HEK293 (cell line): ENCODE data around the gene EYA2.
"Not testable (repeated sequence)": the region's sequence is repeated elsewhere in the genome, so short reads cannot be mapped to it uniquely, and the experiment has no call there.

Source experiments
- CTCF ChIA-PET: fragments of 350-600 bp; formaldehyde crosslinking; extraction: SDS; loops from one replicate; lab custom pipeline; 2021; ENCODE audit warnings: antibody characterized with exemption; lab: Yijun Ruan, JAX
- POLR2A ChIA-PET: fragments of 300-600 bp; formaldehyde crosslinking; extraction: SDS; loops from one replicate; lab custom pipeline; 2020; ENCODE audit warnings: antibody characterized with exemption, inconsistent platforms; lab: Yijun Ruan, JAX
- H3K27ac ChIP-seq: fragments of 200-500 bp; sonication (Bioruptor generic); 2 replicates; pipeline ENCODE4 v1.5.1; 2014; ENCODE audit warnings: low read depth, low read length, control low read depth, inconsistent platforms; ENCODE audit errors: extremely low read depth
- H3K36me3 ChIP-seq, 2 experiments: fragments of 200-500 bp in 1 of 2; sonication (Bioruptor generic) in 1 of 2; 1 replicate in 1 of 2; 2 replicates in 1 of 2; pipeline ENCODE4 v1.5.1; 2014 to 2017; ENCODE audit warnings: inconsistent platforms in 2 of 2, low read length in 2 of 2; ENCODE audit not compliant: control insufficient read depth in 2 of 2, insufficient read depth in 1 of 2
- H3K4me1 ChIP-seq: fragments of 200-500 bp; sonication (Bioruptor generic); 2 replicates; pipeline ENCODE4 v1.5.1; 2014; ENCODE audit warnings: mild to moderate bottlenecking, low read length, inconsistent platforms; ENCODE audit not compliant: control insufficient read depth, insufficient read depth
- H3K4me3 ChIP-seq: 2 replicates; pipeline ENCODE4 v1.5.1; 2011; ENCODE audit warnings: low read depth, mild to moderate bottlenecking, control low read depth, low read length, moderate library complexity
- H3K9me3 ChIP-seq: fragments of 200-500 bp; sonication (Bioruptor generic); 2 replicates; pipeline ENCODE4 v1.5.1; 2014; ENCODE audit warnings: low read depth, low read length, inconsistent platforms; ENCODE audit not compliant: control insufficient read depth, insufficient read depth
- BCL11A ChIP-seq: fragments of 450-650 bp; formaldehyde crosslinking; IDR thresholded peaks from 2 replicates; pipeline ENCODE4 v1.5.1; 2016; ENCODE audit warnings: low read depth, missing biosample characterization, missing genetic modification characterization
- HOXA7 ChIP-seq: sonication (generic); formaldehyde crosslinking; IDR thresholded peaks from 2 replicates; pipeline ENCODE4 v1.8.1; 2022; ENCODE audit warnings: missing genetic modification reagents, borderline replicate concordance
- MZF1 ChIP-seq: fragments of 450-650 bp; formaldehyde crosslinking; IDR thresholded peaks from 2 replicates; pipeline ENCODE4 v1.5.1; 2017; ENCODE audit warnings: missing biosample characterization, missing genetic modification characterization, borderline replicate concordance
- PRDM1 ChIP-seq: fragments of 450-650 bp; formaldehyde crosslinking; IDR thresholded peaks from 2 replicates; pipeline ENCODE4; 2016; ENCODE audit warnings: missing biosample characterization, missing genetic modification characterization
- SALL2 ChIP-seq: fragments of 450-650 bp; formaldehyde crosslinking; IDR thresholded peaks from 2 replicates; pipeline ENCODE4 v1.5.0; 2017; ENCODE audit warnings: missing biosample characterization, mild to moderate bottlenecking, missing genetic modification characterization, borderline replicate concordance
- SCRT1 ChIP-seq: fragments of 450-650 bp; formaldehyde crosslinking; IDR thresholded peaks from 2 replicates; pipeline ENCODE4 v1.5.1; 2016; ENCODE audit warnings: missing biosample characterization, missing genetic modification characterization, borderline replicate concordance
- YY2 ChIP-seq: fragments of 450-650 bp; formaldehyde crosslinking; IDR thresholded peaks from 2 replicates; pipeline ENCODE4 v1.5.1; 2016; ENCODE audit warnings: missing biosample characterization, missing genetic modification characterization
- ZBTB20 ChIP-seq: fragments of 450-650 bp; formaldehyde crosslinking; IDR thresholded peaks from 2 replicates; pipeline ENCODE4 v1.5.1; 2016; ENCODE audit warnings: missing biosample characterization, missing genetic modification characterization
- ZBTB48 ChIP-seq: fragments of 450-650 bp; formaldehyde crosslinking; IDR thresholded peaks from 2 replicates; pipeline ENCODE4 v1.5.1; 2016; ENCODE audit warnings: missing biosample characterization, missing genetic modification characterization
- ZNF132 ChIP-seq: fragments of 450-650 bp; formaldehyde crosslinking; IDR thresholded peaks from 2 replicates; pipeline ENCODE4 v1.5.1; 2017; ENCODE audit warnings: missing biosample characterization, missing genetic modification characterization, borderline replicate concordance
- ZNF140 ChIP-seq: fragments of 450-650 bp; formaldehyde crosslinking; IDR thresholded peaks from 2 replicates; pipeline ENCODE4 v1.5.1; 2016; ENCODE audit warnings: missing biosample characterization, missing genetic modification characterization
- ZNF169 ChIP-seq: fragments of 450-650 bp; formaldehyde crosslinking; IDR thresholded peaks from 2 replicates; pipeline ENCODE4 v1.5.1; 2016; ENCODE audit warnings: missing biosample characterization, missing genetic modification characterization
- ZNF184 ChIP-seq: fragments of 450-650 bp; IDR thresholded peaks from 2 replicates; pipeline ENCODE4 v1.5.1; 2018; ENCODE audit warnings: missing biosample characterization, mild to moderate bottlenecking, missing genetic modification characterization
- ZNF202 ChIP-seq: fragments of 450-650 bp; formaldehyde crosslinking; IDR thresholded peaks from 2 replicates; pipeline ENCODE4 v1.5.1; 2016; ENCODE audit warnings: missing biosample characterization, missing genetic modification characterization, borderline replicate concordance
- ZNF266 ChIP-seq: fragments of 450-650 bp; formaldehyde crosslinking; IDR thresholded peaks from 2 replicates; pipeline ENCODE4 v1.5.1; 2016; ENCODE audit warnings: missing biosample characterization, missing genetic modification characterization, low read depth
- ZNF404 ChIP-seq: fragments of 450-650 bp; formaldehyde crosslinking; IDR thresholded peaks from 2 replicates; pipeline ENCODE4 v1.5.1; 2017; ENCODE audit warnings: missing biosample characterization, missing genetic modification characterization
- ZNF544 ChIP-seq: fragments of 450-650 bp; formaldehyde crosslinking; IDR thresholded peaks from 2 replicates; pipeline ENCODE4 v1.5.0; 2017; ENCODE audit warnings: missing biosample characterization, missing genetic modification characterization
- ZNF558 ChIP-seq: fragments of 450-650 bp; formaldehyde crosslinking; IDR thresholded peaks from 2 replicates; pipeline ENCODE4 v1.5.1; 2016; ENCODE audit warnings: missing biosample characterization, missing genetic modification characterization
- ZNF560 ChIP-seq: fragments of 450-650 bp; formaldehyde crosslinking; IDR thresholded peaks from 2 replicates; pipeline ENCODE4 v1.5.1; 2017; ENCODE audit warnings: missing biosample characterization, missing genetic modification characterization, borderline replicate concordance
- ZNF561 ChIP-seq: fragments of 450-650 bp; IDR thresholded peaks from 2 replicates; pipeline ENCODE4 v1.5.1; 2018; ENCODE audit warnings: missing biosample characterization, missing genetic modification characterization, borderline replicate concordance
- ZNF596 ChIP-seq: fragments of 450-650 bp; IDR thresholded peaks from 2 replicates; pipeline ENCODE4 v1.5.0; 2018; ENCODE audit warnings: missing biosample characterization, mild to moderate bottlenecking, missing genetic modification characterization, moderate library complexity
- ZNF660 ChIP-seq: fragments of 450-650 bp; IDR thresholded peaks from 2 replicates; pipeline ENCODE4 v1.5.1; 2018; ENCODE audit warnings: missing biosample characterization, mild to moderate bottlenecking, missing genetic modification characterization
- ZNF837 ChIP-seq: fragments of 450-650 bp; formaldehyde crosslinking; IDR thresholded peaks from 2 replicates; pipeline ENCODE4 v1.5.1; 2016; ENCODE audit warnings: missing biosample characterization, missing genetic modification characterization
- ZNF843 ChIP-seq: fragments of 450-650 bp; formaldehyde crosslinking; IDR thresholded peaks from 2 replicates; pipeline ENCODE4 v1.5.1; 2016; ENCODE audit warnings: missing biosample characterization, missing genetic modification characterization
- ZSCAN16 ChIP-seq: fragments of 450-650 bp; formaldehyde crosslinking; IDR thresholded peaks from 2 replicates; pipeline ENCODE4 v1.5.1; 2016; ENCODE audit warnings: missing biosample characterization, missing genetic modification characterization

EYA2 gene

GRCh38 chr20:46879386-46879785 is 15.3 kb upstream of the EYA2 start:
- ChIA-PET POLR2A (no interaction called here), CTCF (no interaction called here)
- H3K4me3 ChIP-seq: no peak overlapping the region
- TF ChIP-seq BCL11A (tag by site-specific recombination): no peak
- TF ChIP-seq SCRT1 (tag by site-specific recombination): no peak
- TF ChIP-seq ZBTB20 (tag by site-specific recombination): no peak
- TF ChIP-seq ZNF596 (tag by site-specific recombination): no peak
- TF ChIP-seq ZNF184 (tag by site-specific recombination): no peak
- TF ChIP-seq ZSCAN16 (tag by site-specific recombination): no peak
- no peak for TF ChIP-seq ZNF266 (tag by site-specific recombination)
- TF ChIP-seq ZNF560 (tag by site-specific recombination): no peak
- TF ChIP-seq ZNF404 (tag by site-specific recombination): no peak
- TF ChIP-seq ZNF140 (tag by site-specific recombination): no peak
- TF ChIP-seq ZNF202: no peak
- no peak for TF ChIP-seq ZNF843
- no peaks in the 10 kb centered on the region for H3K9me3 ChIP-seq
- H3K36me3 ChIP-seq: no peaks in the 10 kb centered on the region
- peaks cover 6% of the 10 kb centered on the region; the same call in 1 of the 2 replicates for H3K4me1 ChIP-seq
- no peak overlapping the region for H3K27ac ChIP-seq

GRCh38 chr20:46879963-46880362 is 14.7 kb upstream of the EYA2 start:
- H3K9me3 ChIP-seq, CTCF ChIA-PET, H3K4me3 ChIP-seq, H3K36me3 ChIP-seq, POLR2A ChIA-PET, H3K4me1 ChIP-seq, H3K27ac ChIP-seq: not testable (repeated sequence)

- H3K9me3 ChIP-seq: no peaks in the 10 kb centered on the region
- H3K36me3 ChIP-seq: no peaks in the 10 kb centered on the region
- peaks cover 6% of the 10 kb centered on the region; the same call in 1 of the 2 replicates for H3K4me1 ChIP-seq
- CTCF ChIA-PET: no interaction called here
- POLR2A ChIA-PET: no interaction called here
- no peak for TF ChIP-seq MZF1
- TF ChIP-seq ZNF660 (tag by site-specific recombination): no peak
- no peak for TF ChIP-seq PRDM1
- no peak for TF ChIP-seq ZNF544 (tag by site-specific recombination)
- TF ChIP-seq ZNF169: no peak
- TF ChIP-seq ZBTB48 (tag by site-specific recombination): no peak
- TF ChIP-seq SALL2 (tag by site-specific recombination): no peak
- TF ChIP-seq YY2 (tag by site-specific recombination): no peak
- no peak for TF ChIP-seq HOXA7 (CRISPR knock-in tag)
- no peak for TF ChIP-seq ZNF561 (tag by site-specific recombination)
- TF ChIP-seq ZNF132 (tag by site-specific recombination): no peak
- H3K4me3 ChIP-seq: no peak overlapping the region
- H3K27ac ChIP-seq: no peak overlapping the region
Measured at GRCh38 chr20:46883892-46884291, 10.8 kb upstream of the EYA2 start.

GRCh38 chr20:46890682-46891081 is 4.0 kb upstream of the EYA2 start:
- TF ChIP-seq ZNF837 (tag by site-specific recombination) (no peak), ZNF558 (tag by site-specific recombination) (peak; percentile 100)
- TF ChIP-seq, all 188 proteins: peak for 1
- Histone ChIP-seq H3K27ac (no peak overlapping the region), H3K36me3 (no peaks in the 10 kb centered on the region), H3K9me3 (no peaks in the 10 kb centered on the region), H3K4me3 (no peak overlapping the region), H3K4me1 (no peaks in the 10 kb centered on the region)
- POLR2A ChIA-PET: no interaction called here
- CTCF ChIA-PET: no interaction called here
